ENCODE measurements around the gene TSPAN14. TPM values are rescaled to one million over a fixed set of nuclear protein-coding genes. Genes with fewer than 3 reads are reported as not detected.
A peak's percentile ranks its signal among the peaks of the same experiment; 100 is the strongest.

The TSPAN14 gene
- total RNA-seq, 2 experiments from 2014 or later, result 167 to 168 TPM

- peak in 1 of 14 experiments; percentile 24 for DNase-seq
- no peak overlapping the region for H3K27ac ChIP-seq (ENCODE audit: low read depth in 1 of 2, low read length in 2 of 2)
- ChIA-PET CTCF (no interaction called here), POLR2A (no interaction called here)
- intact Hi-C loops (cut with DNase I, micrococcal nuclease), result no loop called here
- H3K9me3 Mint-ChIP-seq, result no peaks in the 10 kb centered on the region
- peaks cover 15% of the 10 kb centered on the region for H3K4me1 ChIP-seq (ENCODE audit: insufficient read depth, low read length)
- ATAC-seq (ENCODE audit: poor library complexity), result no peak
- no peaks in the 10 kb centered on the region for H3K27me3 Mint-ChIP-seq
- no peak overlapping the region for H3K4me3 Mint-ChIP-seq
- H3K4me3 ChIP-seq (ENCODE audit: low read length), result no peak overlapping the region
- H3K36me3 Mint-ChIP-seq (ENCODE audit: low read depth), result peaks cover 4% of the 10 kb centered on the region
- peaks cover 6% of the 10 kb centered on the region for H3K4me1 Mint-ChIP-seq (ENCODE audit: low read depth)
- no peaks in the 10 kb centered on the region for H3K9me3 ChIP-seq (ENCODE audit: control insufficient read depth in 1 of 2, insufficient read depth in 1 of 2, low read length in 2 of 2)
- no peak overlapping the region for H3K27ac Mint-ChIP-seq
- H3K27me3 ChIP-seq (ENCODE audit: control insufficient read depth in 1 of 2, insufficient read depth in 2 of 2, low read length in 2 of 2), result no peaks in the 10 kb centered on the region
- TF ChIP-seq, protein P1, sequence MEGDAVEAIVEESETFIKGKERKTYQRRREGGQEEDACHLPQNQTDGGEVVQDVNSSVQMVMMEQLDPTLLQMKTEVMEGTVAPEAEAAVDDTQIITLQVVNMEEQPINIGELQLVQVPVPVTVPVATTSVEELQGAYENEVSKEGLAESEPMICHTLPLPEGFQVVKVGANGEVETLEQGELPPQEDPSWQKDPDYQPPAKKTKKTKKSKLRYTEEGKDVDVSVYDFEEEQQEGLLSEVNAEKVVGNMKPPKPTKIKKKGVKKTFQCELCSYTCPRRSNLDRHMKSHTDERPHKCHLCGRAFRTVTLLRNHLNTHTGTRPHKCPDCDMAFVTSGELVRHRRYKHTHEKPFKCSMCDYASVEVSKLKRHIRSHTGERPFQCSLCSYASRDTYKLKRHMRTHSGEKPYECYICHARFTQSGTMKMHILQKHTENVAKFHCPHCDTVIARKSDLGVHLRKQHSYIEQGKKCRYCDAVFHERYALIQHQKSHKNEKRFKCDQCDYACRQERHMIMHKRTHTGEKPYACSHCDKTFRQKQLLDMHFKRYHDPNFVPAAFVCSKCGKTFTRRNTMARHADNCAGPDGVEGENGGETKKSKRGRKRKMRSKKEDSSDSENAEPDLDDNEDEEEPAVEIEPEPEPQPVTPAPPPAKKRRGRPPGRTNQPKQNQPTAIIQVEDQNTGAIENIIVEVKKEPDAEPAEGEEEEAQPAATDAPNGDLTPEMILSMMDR (IDR thresholded peaks at IDR 0.05), result no peak
- no peaks in the 10 kb centered on the region for H3K36me3 ChIP-seq (ENCODE audit: insufficient read depth, low read length)
Measured at GRCh38 chr10:80538481-80539185, 84.5 kb downstream of the TSPAN14 start.

DNA sequence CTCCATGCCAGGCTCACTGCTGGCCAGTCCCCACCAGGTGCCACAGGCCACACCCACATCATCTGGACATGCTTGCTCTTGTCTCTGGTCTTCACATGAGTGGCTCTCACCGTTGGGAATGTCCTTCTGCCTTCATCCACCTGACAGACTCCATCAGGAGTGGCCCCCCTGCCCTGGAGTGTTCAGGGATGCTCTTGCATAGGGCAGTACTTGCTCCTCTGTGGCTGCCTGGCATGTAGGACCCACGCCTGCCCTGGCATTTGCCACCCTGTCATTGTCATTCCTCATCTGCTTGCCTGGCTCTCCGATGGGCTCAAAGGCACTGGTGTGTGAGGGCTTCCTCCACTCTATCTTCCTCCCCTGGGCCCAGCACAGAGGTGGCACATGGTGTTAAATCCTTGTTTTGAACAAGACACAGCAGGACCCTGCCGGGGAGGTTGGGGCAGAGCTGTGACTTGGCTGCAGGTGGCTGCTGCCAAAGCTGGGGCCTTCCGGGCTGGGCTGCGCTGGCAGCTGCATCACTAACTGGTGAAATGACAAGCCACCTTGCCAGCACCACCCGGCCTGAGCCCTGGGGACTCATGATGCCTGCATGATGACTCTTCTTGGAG, 85.4 kb downstream of the TSPAN14 start:
- H3K36me3 Mint-ChIP-seq (ENCODE audit: low read depth), result peaks cover 4% of the 10 kb centered on the region
- no peak overlapping the region for H3K4me3 Mint-ChIP-seq
- Histone ChIP-seq H3K27me3 (ENCODE audit: control insufficient read depth in 1 of 2, insufficient read depth in 2 of 2, low read length in 2 of 2) (no peaks in the 10 kb centered on the region), H3K9me3 (ENCODE audit: control insufficient read depth in 1 of 2, insufficient read depth in 1 of 2, low read length in 2 of 2) (no peaks in the 10 kb centered on the region), H3K27ac (ENCODE audit: low read depth in 1 of 2, low read length in 2 of 2) (no peak overlapping the region), H3K4me3 (ENCODE audit: low read length) (no peak overlapping the region), H3K4me1 (ENCODE audit: insufficient read depth, low read length) (peaks cover 15% of the 10 kb centered on the region), H3K36me3 (ENCODE audit: insufficient read depth, low read length) (no peaks in the 10 kb centered on the region)
- TF ChIP-seq, protein P1 (IDR thresholded peaks at IDR 0.05), result no peak
- peaks cover 6% of the 10 kb centered on the region for H3K4me1 Mint-ChIP-seq (ENCODE audit: low read depth)
- CTCF ChIA-PET, result interaction anchor here (1.3 kb wide), 1 partner anchor 95 kb away, joined by 4 read pairs; no protein-coding TSS in a partner anchor
- H3K9me3 Mint-ChIP-seq, result no peaks in the 10 kb centered on the region
- H3K27ac Mint-ChIP-seq, result no peak overlapping the region
- no peak for ATAC-seq (ENCODE audit: poor library complexity)
- POLR2A ChIA-PET, result no interaction called here
- H3K27me3 Mint-ChIP-seq, result no peaks in the 10 kb centered on the region
- no peak for DNase-seq
- intact Hi-C loops (cut with DNase I, micrococcal nuclease), result no loop called here

DNA sequence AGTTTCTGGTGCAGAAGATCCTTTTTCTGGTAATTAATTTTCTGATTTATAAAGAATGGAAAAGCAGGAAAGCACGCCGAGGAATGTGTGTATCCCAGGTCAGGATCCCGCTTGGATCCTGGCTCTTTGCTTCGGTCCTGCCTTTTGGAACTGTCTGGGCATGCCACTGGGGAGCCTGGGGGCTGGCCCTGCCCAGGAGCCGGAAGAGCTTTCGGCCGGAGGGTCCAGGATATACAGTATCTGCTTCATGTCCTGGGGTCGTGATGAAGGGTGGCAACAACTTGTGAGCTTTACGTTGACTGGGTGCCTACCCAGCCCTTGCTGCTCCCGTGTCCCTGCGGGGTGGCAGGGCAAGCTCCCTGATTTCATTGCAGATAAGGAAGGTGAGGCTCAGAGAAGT, 86.0 kb downstream of the TSPAN14 start:
- Histone ChIP-seq H3K4me3 (ENCODE audit: low read length) (no peak overlapping the region), H3K36me3 (ENCODE audit: insufficient read depth, low read length) (no peaks in the 10 kb centered on the region), H3K27me3 (ENCODE audit: control insufficient read depth in 1 of 2, insufficient read depth in 2 of 2, low read length in 2 of 2) (no peaks in the 10 kb centered on the region), H3K4me1 (ENCODE audit: insufficient read depth, low read length) (peaks cover 15% of the 10 kb centered on the region), H3K27ac (ENCODE audit: low read depth in 1 of 2, low read length in 2 of 2) (no peak overlapping the region), H3K9me3 (ENCODE audit: control insufficient read depth in 1 of 2, insufficient read depth in 1 of 2, low read length in 2 of 2) (no peaks in the 10 kb centered on the region)
- Mint-ChIP-seq H3K9me3 (no peaks in the 10 kb centered on the region), H3K27me3 (no peaks in the 10 kb centered on the region), H3K4me3 (no peak overlapping the region), H3K27ac (no peak overlapping the region), H3K36me3 (ENCODE audit: low read depth) (peaks cover 4% of the 10 kb centered on the region), H3K4me1 (ENCODE audit: low read depth) (peaks cover 6% of the 10 kb centered on the region)
- TF ChIP-seq, protein P1 (IDR thresholded peaks at IDR 0.05), result no peak
- ChIA-PET POLR2A (no interaction called here), CTCF (interaction anchor here (1.3 kb wide), 1 partner anchor 96 kb away, joined by 4 read pairs; no protein-coding TSS in a partner anchor)
- ATAC-seq (ENCODE audit: poor library complexity) (no peak), DNase-seq (no peak)
- intact Hi-C loops (cut with DNase I, micrococcal nuclease), result no loop called here
